BE2C (cell line): Measurements from ENCODE around the gene HORMAD2.

Source experiments
- DNase-seq: peaks from one replicate; pipeline ENCODE4 v3.0.0-alpha.2; 2020
- H3K27me3 ChIP-seq: fragments of 250-450 bp; sonication (Bioruptor Pico); 2 replicates; pipeline ENCODE4 v1.5.1; 2020; ENCODE audit warnings: mild to moderate bottlenecking
- H3K36me3 ChIP-seq: fragments of 250-450 bp; sonication (Bioruptor Pico); 2 replicates; pipeline ENCODE4 v1.5.1; 2020; ENCODE audit warnings: mild to moderate bottlenecking
- H3K4me1 ChIP-seq: fragments of 250-450 bp; sonication (Bioruptor Pico); 2 replicates; pipeline ENCODE4 v1.5.1; 2020
- H3K4me3 ChIP-seq: 2 replicates; pipeline ENCODE4 v1.5.1; 2011; ENCODE audit warnings: low read depth, low read length
- H3K9me3 ChIP-seq: fragments of 250-450 bp; sonication (Bioruptor Pico); 2 replicates; pipeline ENCODE4 v1.5.1; 2020
- CTCF ChIP-seq: IDR thresholded peaks from 2 replicates; pipeline ENCODE4 v1.5.1; 2012; ENCODE audit warnings: mild to moderate bottlenecking, low read depth, low read length

Gene HORMAD2

DNA sequence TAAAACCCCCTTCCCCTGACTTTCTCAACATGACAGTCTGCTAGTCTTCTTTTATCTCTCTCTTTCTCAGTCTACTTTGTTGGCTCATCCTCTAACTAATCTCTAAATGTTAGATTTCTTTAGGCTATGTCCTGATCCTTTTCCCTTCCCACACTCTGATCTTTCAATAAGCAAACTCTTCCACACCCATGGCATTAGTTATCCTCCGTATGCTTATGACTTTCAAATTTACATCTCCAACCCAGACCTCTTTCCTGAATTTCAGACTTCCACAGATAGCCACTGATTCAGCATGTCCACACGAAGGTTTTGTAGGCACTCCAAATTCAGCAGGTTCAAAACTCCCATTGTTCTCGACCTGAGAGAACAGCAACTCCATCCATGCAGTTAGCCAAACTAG is 90.7 kb downstream of the HORMAD2 start:
- DNase-seq = no peak
- Histone ChIP-seq H3K9me3 (no peaks in the 10 kb centered on the region), H3K4me3 (no peak overlapping the region), H3K4me1 (peaks cover 3% of the 10 kb centered on the region; the same call in 1 of the 2 replicates), H3K36me3 (no peaks in the 10 kb centered on the region), H3K27me3 (peaks cover 6% of the 10 kb centered on the region; the same call in 1 of the 2 replicates)
- no peak for TF ChIP-seq CTCF

DNA sequence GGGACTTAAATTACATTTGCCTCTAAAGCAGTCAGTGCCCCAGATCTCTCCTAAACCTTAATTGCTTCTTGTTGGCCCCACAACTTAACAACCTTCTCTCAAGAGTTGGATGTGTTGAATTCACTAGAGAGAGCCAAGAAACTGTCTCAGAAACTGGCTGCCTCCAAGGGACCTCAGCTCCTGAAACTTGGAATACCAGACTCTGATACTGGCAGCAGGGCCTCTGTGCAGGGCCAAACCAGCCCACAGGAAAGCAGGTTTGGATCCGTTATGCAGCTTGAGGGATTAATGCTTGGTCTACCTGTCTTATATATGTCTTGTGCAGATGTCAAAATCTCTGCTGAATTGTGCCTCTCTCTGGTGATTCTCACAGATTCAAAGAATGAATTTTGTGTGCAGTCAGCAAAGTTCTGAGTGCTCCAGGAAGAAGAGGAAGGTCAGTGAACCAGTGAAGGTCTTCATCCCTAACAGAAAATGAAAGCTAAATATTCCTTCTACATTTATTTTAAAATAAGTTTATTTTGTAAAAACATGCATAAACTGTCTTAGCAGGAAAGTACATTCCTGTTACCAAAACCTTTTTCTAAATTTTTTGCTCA is 95.5 kb downstream of the HORMAD2 start:
- no peaks in the 10 kb centered on the region for H3K36me3 ChIP-seq

GRCh38 chr22:30176431-30176830 is 96.2 kb downstream of the HORMAD2 start:
- H3K27me3 ChIP-seq = no peaks in the 10 kb centered on the region
- TF ChIP-seq CTCF = no peak
- H3K4me3 ChIP-seq = no peak overlapping the region
- H3K4me1 ChIP-seq = no peaks in the 10 kb centered on the region
- no peaks in the 10 kb centered on the region for H3K9me3 ChIP-seq
- no peak for DNase-seq
- H3K36me3 ChIP-seq = no peaks in the 10 kb centered on the region

More for the DNA sequence above, 95.5 kb downstream of the HORMAD2 start:
- H3K9me3 ChIP-seq = no peaks in the 10 kb centered on the region
- H3K27me3 ChIP-seq = no peaks in the 10 kb centered on the region
- no peaks in the 10 kb centered on the region for H3K4me1 ChIP-seq
- no peak for TF ChIP-seq CTCF
- H3K4me3 ChIP-seq = no peak overlapping the region
- no peak for DNase-seq

DNA sequence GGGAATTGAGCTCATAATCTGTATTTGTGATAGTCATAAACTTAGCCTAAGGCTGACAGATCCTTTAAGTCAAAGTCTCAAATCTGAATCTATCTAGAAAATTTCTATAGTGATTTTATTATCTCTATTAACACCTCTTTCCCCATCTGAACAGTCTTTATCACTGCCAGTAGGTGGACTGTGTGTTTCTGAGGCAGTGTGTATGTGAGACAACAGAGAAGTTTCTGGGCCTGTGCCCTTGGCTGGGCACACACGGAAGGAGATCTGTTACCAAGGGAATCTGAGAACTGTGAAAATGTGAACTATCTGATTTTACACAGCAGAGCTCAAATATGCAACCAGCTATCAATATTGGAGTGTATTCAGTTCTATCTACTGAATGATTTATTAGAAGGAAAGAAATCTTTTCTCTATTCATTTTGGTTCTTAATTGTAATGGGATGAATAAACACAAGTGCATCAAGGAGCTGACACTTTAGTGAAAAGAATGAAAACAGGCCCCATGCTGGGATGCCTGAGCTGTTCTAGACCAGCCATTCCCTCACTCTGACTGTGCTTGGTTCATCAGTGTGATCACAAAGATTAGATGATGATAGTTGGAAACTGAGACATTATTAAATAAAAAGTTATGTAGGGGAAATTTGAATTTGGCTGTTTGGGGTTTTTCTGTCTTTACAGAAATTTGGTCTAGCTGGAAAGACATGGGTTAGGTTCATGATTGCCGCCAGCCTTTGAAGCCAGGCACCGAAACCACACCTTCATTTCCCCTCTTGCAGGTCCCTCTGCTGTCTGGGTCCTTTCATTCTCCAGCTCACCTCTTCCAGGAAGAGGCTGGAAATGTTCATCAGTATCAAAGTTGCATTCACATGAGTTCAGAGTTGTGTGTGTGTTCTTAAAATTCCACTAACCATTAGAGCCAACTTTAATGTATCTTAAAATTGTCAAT is 98.2 kb downstream of the HORMAD2 start:
- DNase-seq = no peak
- no peak for TF ChIP-seq CTCF
- Histone ChIP-seq H3K4me3 (no peak overlapping the region), H3K27me3 (no peaks in the 10 kb centered on the region), H3K4me1 (no peaks in the 10 kb centered on the region), H3K9me3 (no peaks in the 10 kb centered on the region), H3K36me3 (no peaks in the 10 kb centered on the region)

DNA sequence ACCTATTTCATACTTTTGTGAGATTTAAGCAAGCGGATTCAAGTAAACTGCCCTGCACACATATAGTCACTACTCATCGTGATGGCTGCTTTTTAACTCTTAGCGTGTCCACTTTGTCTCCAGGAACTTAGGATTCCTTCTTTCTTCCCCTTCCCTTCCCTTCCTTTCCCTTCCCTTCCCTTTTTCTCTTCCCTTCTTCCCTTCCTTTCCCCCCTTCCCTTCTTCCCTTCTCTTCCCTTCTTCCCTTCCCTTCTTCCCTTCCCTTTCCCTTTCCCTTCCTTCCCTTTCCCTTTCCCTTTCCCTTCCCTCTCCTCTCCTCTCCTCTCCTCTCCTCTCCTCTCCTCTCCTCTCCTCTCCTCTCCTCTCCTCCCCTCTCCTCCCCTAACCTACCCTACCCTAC is 100.4 kb downstream of the HORMAD2 start:
- TF ChIP-seq CTCF = no peak
- no peaks in the 10 kb centered on the region; the same call in 1 of the 2 replicates for H3K4me1 ChIP-seq
- H3K36me3 ChIP-seq = no peaks in the 10 kb centered on the region
- no peak overlapping the region for H3K4me3 ChIP-seq
- no peaks in the 10 kb centered on the region for H3K9me3 ChIP-seq
- H3K27me3 ChIP-seq = no peaks in the 10 kb centered on the region
- no peak for DNase-seq
